B cell (primary cell): Measurements from ENCODE around the gene TANC1. TPM values are rescaled to one million over a fixed set of nuclear protein-coding genes. Genes with fewer than 3 reads are reported as not detected.

Source experiments
- ATAC-seq: fragments of 200-7000 bp; cut with Tn5 transposase; one replicate; pipeline ENCODE4 v1.10.0; 2021; ENCODE audit warnings: low read depth, mild to moderate bottlenecking, moderate number of reproducible peaks, moderate library complexity
- CTCF ChIA-PET: fragments of 350-600 bp; sonication (Branson Sonifier 250); formaldehyde crosslinking; loops from one replicate; lab custom pipeline; 2021; ENCODE audit warnings: antibody characterized with exemption, inconsistent platforms; lab: Charles Lee
- POLR2A ChIA-PET: fragments of 350-600 bp; sonication (Branson Sonifier 250); formaldehyde crosslinking; loops from one replicate; lab custom pipeline; 2021; ENCODE audit warnings: antibody characterized with exemption; lab: Charles Lee
- DNase-seq: peaks from one replicate; pipeline ENCODE4 v3.0.0; 2013
- H2AFZ ChIP-seq: 2 replicates; pipeline ENCODE4 v1.6.1; 2012; ENCODE audit warnings: mild to moderate bottlenecking, low read depth, low read length; ENCODE audit not compliant: insufficient read depth, poor library complexity, severe bottlenecking
- H3K27ac ChIP-seq, 2 donors: 1 replicate in 1 of 2; 2 replicates in 1 of 2; pipeline ENCODE4 v1.5.1; 2012 to 2013; ENCODE audit warnings: low read length in 2 of 2, mild to moderate bottlenecking in 2 of 2, moderate library complexity in 1 of 2
- H3K27me3 ChIP-seq, 4 experiments: fragments of 200-600 bp in 1 of 4; sonication (generic) in 1 of 4; replicated peaks in 1 of 4; 1 replicate in 2 of 4; 2 replicates in 2 of 4; pipeline versions ENCODE4 v1.6.1 to v1.7.0; 2013 to 2016; ENCODE audit warnings: low read length in 3 of 4, mild to moderate bottlenecking in 2 of 4, mixed read lengths in 1 of 4, moderate library complexity in 1 of 4; ENCODE audit not compliant: insufficient read depth in 4 of 4, control insufficient read depth in 3 of 4; ENCODE audit errors: control extremely low read depth in 1 of 4
- H3K36me3 ChIP-seq, 2 experiments: replicated peaks in 1 of 2; 1 replicate in 1 of 2; 2 replicates in 1 of 2; pipeline versions ENCODE4 v1.6.1 to v1.7.1; 2013; ENCODE audit warnings: low read length in 1 of 2; ENCODE audit not compliant: insufficient read depth in 2 of 2, control insufficient read depth in 1 of 2; ENCODE audit errors: control extremely low read depth in 1 of 2, extremely low read depth in 1 of 2
- H3K4me1 ChIP-seq, 2 donors: fragments of 200-600 bp in 1 of 2; sonication (generic) in 1 of 2; 1 replicate in 1 of 2; 2 replicates in 1 of 2; pipeline versions ENCODE4 v1.5.1 to v1.6.1; 2013 to 2017; ENCODE audit warnings: low read length in 2 of 2; ENCODE audit not compliant: control insufficient read depth in 2 of 2, insufficient read depth in 2 of 2
- H3K4me2 ChIP-seq: replicated peaks from 2 replicates; pipeline ENCODE3; 2012; ENCODE audit warnings: mild to moderate bottlenecking, low read depth, low read length; ENCODE audit not compliant: poor library complexity, severe bottlenecking
- H3K4me3 ChIP-seq, 5 experiments: fragments of 200-600 bp in 1 of 5; sonication (generic) in 1 of 5; 1 replicate in 3 of 5; 2 replicates in 2 of 5; pipeline versions ENCODE4 v1.5.1 to v1.7.0; 2011 to 2016; ENCODE audit warnings: low read length in 4 of 5, mild to moderate bottlenecking in 4 of 5, low read depth in 2 of 5, control low read depth in 1 of 5, moderate library complexity in 1 of 5; ENCODE audit not compliant: insufficient read depth in 1 of 5; ENCODE audit errors: control extremely low read depth in 1 of 5, extremely low read depth in 1 of 5
- H3K79me2 ChIP-seq: fragments of 200-600 bp; sonication (generic); one replicate; pipeline ENCODE4 v1.6.0; 2016; ENCODE audit warnings: low read length; ENCODE audit not compliant: control insufficient read depth, insufficient read depth
- H3K9ac ChIP-seq: fragments of 200-600 bp; sonication (generic); 2 replicates; pipeline ENCODE4 v1.6.1; 2017; ENCODE audit warnings: mild to moderate bottlenecking, low read length, moderate library complexity
- H3K9me3 ChIP-seq, 3 donors: one replicate each; pipeline versions ENCODE4 v1.6.1 to v1.7.1; 2013; ENCODE audit warnings: low read length in 2 of 3; ENCODE audit not compliant: control insufficient read depth in 2 of 3, insufficient read depth in 1 of 3; ENCODE audit errors: control extremely low read depth in 1 of 3
- H4K20me1 ChIP-seq: 2 replicates; pipeline ENCODE4 v1.6.0; 2012; ENCODE audit warnings: mild to moderate bottlenecking, low read length; ENCODE audit not compliant: insufficient read depth, control insufficient read depth, poor library complexity, severe bottlenecking
- H3K27ac Mint-ChIP-seq: one replicate; pipeline ENCODE4 v1.8.0; 2021; ENCODE audit warnings: mixed read lengths
- H3K27me3 Mint-ChIP-seq: one replicate; pipeline ENCODE4 v1.8.0; 2021; ENCODE audit warnings: mixed read lengths
- H3K4me1 Mint-ChIP-seq: one replicate; pipeline ENCODE4 v1.8.0; 2021; ENCODE audit warnings: mixed read lengths
- H3K4me3 Mint-ChIP-seq: one replicate; pipeline ENCODE4 v1.8.0; 2021; ENCODE audit warnings: mixed read lengths
- H3K9me3 Mint-ChIP-seq: one replicate; pipeline ENCODE4 v1.8.0; 2022; ENCODE audit warnings: mixed read lengths; ENCODE audit not compliant: insufficient read depth
- EZH2 ChIP-seq: IDR thresholded peaks from 2 replicates; pipeline ENCODE4 v1.6.1; 2012; ENCODE audit warnings: borderline replicate concordance, low read depth, mild to moderate bottlenecking, moderate library complexity, low read length; ENCODE audit not compliant: insufficient read depth, poor library complexity, severe bottlenecking
- WGBS: methylation state at CpG from one replicate; pipeline ENCODE4 v1.1.5; 2013; ENCODE audit warnings: missing lambda C conversion rate; ENCODE audit not compliant: insufficient coverage; 5-methylcytosine and 5-hydroxymethylcytosine counted together
- intact Hi-C: fragments of 100-400 bp; cut with micrococcal nuclease; formaldehyde crosslinking; loops from one replicate; pipeline ENCODE4 v1.10.0; 2022
- polyA plus RNA-seq: library from polyadenylated mRNA; depleted of rRNA; stranded (reverse); fragments of >200 nt; gene quantifications from 2 replicates; pipeline ENCODE4 v1.2.3, GENCODE V29; 2012
- total RNA-seq, 2 donors: library from RNA; stranded (reverse); fragments of 120-200 nt in 1 of 2; gene quantifications; 1 replicate in 1 of 2; 2 replicates in 1 of 2; pipeline versions ENCODE4 v1.2.3 to v1.2.4, GENCODE V29; 2013 to 2022
- TF ChIP-seq, protein P1 (sequence below): fragments of 200-600 bp; IDR thresholded peaks from one replicate; pipeline ENCODE4 v1.8.0; 2022; ENCODE audit warnings: antibody characterized with exemption, mild to moderate bottlenecking

Gene TANC1
- total and polyA plus RNA-seq, 2 donors (not counting 1 experiment from before 2014, with no cell fraction given), result 0.13 TPM; not detected in 1

DNA sequence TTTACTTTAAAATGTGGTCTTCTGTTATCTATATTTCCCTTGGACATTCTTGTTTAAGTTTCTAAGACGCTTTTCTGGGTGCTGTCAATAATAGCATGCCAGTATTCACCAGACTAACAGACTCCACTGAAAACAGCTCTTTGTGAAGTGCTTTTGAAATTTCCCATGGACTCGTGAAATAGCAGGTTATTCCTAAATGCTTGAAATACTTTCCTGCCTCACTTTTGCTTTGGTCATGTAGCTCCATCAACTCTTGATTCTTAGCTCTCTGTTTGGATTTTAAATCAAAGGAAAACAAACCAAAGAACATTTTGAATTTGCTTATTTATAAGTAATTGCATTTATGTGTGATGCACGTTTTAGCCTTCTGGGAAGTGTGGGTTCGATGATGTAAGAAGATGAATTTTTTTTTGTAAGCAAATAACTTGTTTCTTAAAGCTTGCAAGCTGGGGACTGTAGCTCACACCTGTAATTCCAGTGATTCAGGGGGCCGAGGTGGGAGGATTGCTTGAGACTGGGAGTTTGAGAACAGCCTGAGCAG is 170.3 kb downstream of the TANC1 start:
- intact Hi-C loops, result no loop called here
- ATAC-seq (no peak), DNase-seq (no peak)
- WGBS, result 91% methylated on average over 4 of the region's 5 CpGs
- Histone ChIP-seq H3K4me3 (no peak overlapping the region), H3K27me3 (no peaks in the 10 kb centered on the region), H3K4me2 (no peak overlapping the region), H3K27ac (no peak overlapping the region), H3K79me2 (no peaks in the 10 kb centered on the region), H3K4me1 (no peaks in the 10 kb centered on the region), H3K9ac (no peak overlapping the region), H2AFZ (no peak overlapping the region), H4K20me1 (no peaks in the 10 kb centered on the region), H3K9me3 (no peaks in the 10 kb centered on the region), H3K36me3 (no peaks in the 10 kb centered on the region)
- TF ChIP-seq, protein P1, sequence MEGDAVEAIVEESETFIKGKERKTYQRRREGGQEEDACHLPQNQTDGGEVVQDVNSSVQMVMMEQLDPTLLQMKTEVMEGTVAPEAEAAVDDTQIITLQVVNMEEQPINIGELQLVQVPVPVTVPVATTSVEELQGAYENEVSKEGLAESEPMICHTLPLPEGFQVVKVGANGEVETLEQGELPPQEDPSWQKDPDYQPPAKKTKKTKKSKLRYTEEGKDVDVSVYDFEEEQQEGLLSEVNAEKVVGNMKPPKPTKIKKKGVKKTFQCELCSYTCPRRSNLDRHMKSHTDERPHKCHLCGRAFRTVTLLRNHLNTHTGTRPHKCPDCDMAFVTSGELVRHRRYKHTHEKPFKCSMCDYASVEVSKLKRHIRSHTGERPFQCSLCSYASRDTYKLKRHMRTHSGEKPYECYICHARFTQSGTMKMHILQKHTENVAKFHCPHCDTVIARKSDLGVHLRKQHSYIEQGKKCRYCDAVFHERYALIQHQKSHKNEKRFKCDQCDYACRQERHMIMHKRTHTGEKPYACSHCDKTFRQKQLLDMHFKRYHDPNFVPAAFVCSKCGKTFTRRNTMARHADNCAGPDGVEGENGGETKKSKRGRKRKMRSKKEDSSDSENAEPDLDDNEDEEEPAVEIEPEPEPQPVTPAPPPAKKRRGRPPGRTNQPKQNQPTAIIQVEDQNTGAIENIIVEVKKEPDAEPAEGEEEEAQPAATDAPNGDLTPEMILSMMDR, result no peak
- no peak for TF ChIP-seq EZH2
- no peak overlapping the region for H3K27ac Mint-ChIP-seq
- ChIA-PET CTCF (interaction anchor here (1.8 kb wide), 1 partner anchor 20 kb away, joined by 8 read pairs; no protein-coding TSS in a partner anchor), POLR2A (no interaction called here)
- no peaks in the 10 kb centered on the region for H3K4me1 Mint-ChIP-seq
- peaks cover 9% of the 10 kb centered on the region for H3K27me3 Mint-ChIP-seq
- H3K9me3 Mint-ChIP-seq, result no peaks in the 10 kb centered on the region
- H3K4me3 Mint-ChIP-seq, result no peak overlapping the region

DNA sequence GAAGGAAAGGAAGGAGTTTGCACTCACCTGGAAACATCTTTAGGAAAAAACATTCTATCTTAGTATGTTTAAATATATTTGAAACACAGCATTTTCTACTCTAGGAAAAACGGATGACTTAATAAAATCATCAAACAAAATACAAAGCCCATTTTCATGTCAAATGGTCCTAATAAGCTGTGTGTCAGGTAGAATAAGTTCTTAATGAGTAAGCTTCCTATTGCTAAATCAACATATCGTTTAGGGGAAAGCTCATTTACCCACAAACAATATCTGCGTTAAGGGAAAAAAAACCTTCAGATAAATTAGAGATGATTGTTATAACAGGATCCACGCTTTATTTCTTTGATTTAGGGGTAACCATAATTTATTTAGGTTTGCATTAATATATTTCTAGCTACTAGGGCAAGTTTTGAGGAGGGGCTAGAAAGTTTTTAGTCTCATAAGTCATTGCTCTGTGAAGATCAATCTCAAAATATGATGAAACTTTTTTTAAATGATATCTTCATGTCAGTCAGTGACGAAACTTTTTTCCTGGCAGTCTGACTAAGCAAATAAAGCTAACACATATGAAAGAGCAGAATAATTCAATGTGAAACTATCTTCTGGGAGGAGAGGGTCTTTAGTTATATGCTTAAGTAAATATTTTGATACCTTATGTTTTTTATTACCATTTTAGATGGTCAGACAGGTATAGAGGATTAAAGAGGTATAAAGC is 170.9 kb downstream of the TANC1 start:
- H3K27me3 Mint-ChIP-seq, result peaks cover 9% of the 10 kb centered on the region

More for the DNA sequence above, 170.9 kb downstream of the TANC1 start:
- ChIA-PET CTCF (interaction anchor here (1.8 kb wide), 1 partner anchor 21 kb away, joined by 8 read pairs; no protein-coding TSS in a partner anchor), POLR2A (no interaction called here)
- no peak overlapping the region for H3K4me2 ChIP-seq
- H3K79me2 ChIP-seq, result no peaks in the 10 kb centered on the region
- no peak overlapping the region for H3K27ac ChIP-seq
- no peaks in the 10 kb centered on the region for H3K4me1 ChIP-seq
- no peaks in the 10 kb centered on the region for H3K27me3 ChIP-seq
- no peaks in the 10 kb centered on the region for H3K4me1 Mint-ChIP-seq
- H3K4me3 Mint-ChIP-seq, result no peak overlapping the region
- DNase-seq, result no peak
- intact Hi-C loops, result no loop called here
- H3K27ac Mint-ChIP-seq, result no peak overlapping the region
- no peak overlapping the region for H3K4me3 ChIP-seq
- TF ChIP-seq, protein P1, result no peak
- TF ChIP-seq EZH2, result no peak
- H4K20me1 ChIP-seq, result no peaks in the 10 kb centered on the region
- H3K36me3 ChIP-seq, result no peaks in the 10 kb centered on the region
- no peak for ATAC-seq
- no peaks in the 10 kb centered on the region for H3K9me3 Mint-ChIP-seq
- H3K9ac ChIP-seq, result no peak overlapping the region
- H3K9me3 ChIP-seq, result no peaks in the 10 kb centered on the region
- no peak overlapping the region for H2AFZ ChIP-seq
- no CpG with 5 or more reads among the region's 5 CpGs for WGBS
